Measurements from ENCODE around the gene ZNF83. TPM values are rescaled to one million over a fixed set of nuclear protein-coding genes. Genes with fewer than 3 reads are reported as not detected.
"Not testable (repeated sequence)": the region's sequence is repeated elsewhere in the genome, so short reads cannot be mapped to it uniquely, and the experiment has no call there.

ZNF83 gene
- 10 to 100 TPM; 28.7 to 31.2 TPM for total RNA-seq

- ChIA-PET POLR2A (interaction anchor here (1.0 kb wide), 1 partner anchor 21 kb away, joined by 4 read pairs; no protein-coding TSS in a partner anchor), CTCF (interaction anchor here (1.0 kb wide), 1 partner anchor 39 kb away, joined by 3 read pairs; no protein-coding TSS in a partner anchor)
- Mint-ChIP-seq H3K36me3 (peaks cover 11% of the 10 kb centered on the region), H3K27ac (peak within 1 kb of the TSS; percentile 93), H3K27me3 (no peaks in the 10 kb centered on the region), H3K4me3 (peak within 1 kb of the TSS; percentile 89), H3K4me1 (ENCODE audit: low read depth) (peaks cover 10% of the 10 kb centered on the region), H3K9me3 (peaks cover 25% of the 10 kb centered on the region)
- peak; percentile 96 for DNase-seq
- intact Hi-C loops (cut with micrococcal nuclease), result loop anchor here (1.0 to 5.0 kb wide), 6 partner anchors 37 to 371 kb away; partner anchors contain the start of genes ZNF611, ZNF701 and ZNF766
Measured at GRCh38 chr19:52637718-52638585, at the start of gene ZNF83. ZNF83 (minus strand) TSS chr19:52638355.

GRCh38 chr19:52687684-52688083, 49.5 kb upstream of the ZNF83 start:
- peaks cover 24% of the 10 kb centered on the region for H3K4me1 Mint-ChIP-seq (ENCODE audit: low read depth)
- H3K27me3 Mint-ChIP-seq, result no peaks in the 10 kb centered on the region
- POLR2A ChIA-PET, result interaction anchor here (0.6 kb wide), 1 partner anchor 53 kb away, joined by 3 read pairs; no protein-coding TSS in a partner anchor
- peaks cover 19% of the 10 kb centered on the region for H3K36me3 Mint-ChIP-seq
- no peak for DNase-seq
- H3K4me3 Mint-ChIP-seq, result no peak overlapping the region
- no peaks in the 10 kb centered on the region for H3K9me3 Mint-ChIP-seq
- CTCF ChIA-PET, result no interaction called here
- intact Hi-C loops (cut with micrococcal nuclease), result no loop called here
- no peak overlapping the region for H3K27ac Mint-ChIP-seq

DNA sequence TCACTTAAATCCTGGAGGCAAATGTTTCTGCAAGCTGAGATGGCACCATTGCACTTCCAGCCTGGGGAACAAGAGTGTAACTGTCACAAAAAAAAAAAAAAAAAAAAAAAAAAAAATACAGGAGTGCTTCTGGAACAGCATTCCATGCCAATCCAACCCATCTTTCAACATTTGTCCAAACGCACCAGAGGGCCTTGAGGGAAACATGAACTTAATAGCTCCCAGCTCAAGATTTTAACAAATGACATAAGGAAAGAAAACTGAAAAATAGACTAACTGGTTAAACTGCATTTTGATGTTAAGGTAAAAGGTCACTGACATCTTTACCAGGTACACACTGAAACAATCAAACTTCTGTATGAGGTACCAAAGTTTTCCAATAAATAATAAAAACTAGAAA, 47.7 kb upstream of the ZNF83 start:
- ChIA-PET CTCF (interaction anchor here (0.7 kb wide), 1 partner anchor 15 kb away, joined by 4 read pairs; no protein-coding TSS in a partner anchor), POLR2A (no interaction called here)
- Mint-ChIP-seq H3K4me1 (ENCODE audit: low read depth) (peaks cover 26% of the 10 kb centered on the region), H3K36me3 (peaks cover 23% of the 10 kb centered on the region), H3K4me3 (no peak overlapping the region), H3K27ac (no peak overlapping the region), H3K9me3 (no peaks in the 10 kb centered on the region), H3K27me3 (no peaks in the 10 kb centered on the region)
- no peak for DNase-seq
- intact Hi-C loops (cut with micrococcal nuclease), result no loop called here

GRCh38 chr19:52681216-52681615, 43.1 kb upstream of the ZNF83 start:
- H3K9me3 Mint-ChIP-seq; H3K4me3 Mint-ChIP-seq; POLR2A ChIA-PET; H3K27ac Mint-ChIP-seq; H3K4me1 Mint-ChIP-seq (ENCODE audit: low read depth); CTCF ChIA-PET; intact Hi-C loops (cut with micrococcal nuclease); DNase-seq; H3K27me3 Mint-ChIP-seq: not testable (repeated sequence)
- H3K36me3 Mint-ChIP-seq, result peaks cover 31% of the 10 kb centered on the region

DNA sequence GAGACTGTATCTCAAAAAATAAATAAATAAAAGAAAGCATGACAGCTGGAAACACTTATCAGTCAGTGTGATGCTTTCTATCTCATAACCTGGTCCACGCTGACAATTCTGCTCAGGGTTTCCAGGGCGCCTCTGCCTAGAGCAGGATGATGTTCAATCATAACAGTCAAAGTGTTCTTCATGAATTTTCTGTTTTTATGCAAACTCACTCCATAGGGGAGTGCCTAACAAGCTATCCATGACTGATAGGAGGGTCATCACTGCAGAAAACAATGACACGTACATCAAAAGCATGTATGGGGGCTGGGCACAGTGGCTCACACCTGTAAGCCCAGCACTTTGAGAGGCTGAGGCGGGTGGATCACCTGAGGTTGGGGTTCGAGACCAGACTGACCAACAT, 41.4 kb upstream of the ZNF83 start:
- CTCF ChIA-PET, result no interaction called here
- POLR2A ChIA-PET, result no interaction called here
- H3K36me3 Mint-ChIP-seq, result peaks cover 39% of the 10 kb centered on the region
- no peak overlapping the region for H3K27ac Mint-ChIP-seq
- H3K4me3 Mint-ChIP-seq, result no peak overlapping the region
- no peak for DNase-seq
- peaks cover 15% of the 10 kb centered on the region for H3K4me1 Mint-ChIP-seq (ENCODE audit: low read depth)
- intact Hi-C loops (cut with micrococcal nuclease), result no loop called here
- H3K27me3 Mint-ChIP-seq, result no peaks in the 10 kb centered on the region
- H3K9me3 Mint-ChIP-seq, result peaks cover 3% of the 10 kb centered on the region

DNA sequence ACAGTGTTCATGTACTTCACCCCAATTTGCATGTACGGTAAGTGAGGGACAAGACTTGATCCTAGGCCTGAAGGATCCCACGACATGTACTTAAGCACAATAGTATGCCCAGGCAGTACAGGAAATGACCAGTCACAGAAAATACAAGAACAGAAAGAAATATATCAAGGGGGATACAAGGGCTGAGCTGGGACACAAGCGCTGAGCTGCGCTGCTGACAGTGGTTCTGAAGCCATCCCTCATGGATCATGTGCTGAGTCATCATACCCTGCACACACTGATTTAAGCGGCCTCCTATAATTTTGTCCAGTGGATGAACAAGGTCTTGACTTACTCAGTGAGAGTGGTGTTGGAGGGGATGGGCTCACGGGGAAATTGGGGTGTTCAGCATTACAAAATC, 37.1 kb upstream of the ZNF83 start:
- peaks cover 18% of the 10 kb centered on the region for H3K4me1 Mint-ChIP-seq (ENCODE audit: low read depth)
- H3K27me3 Mint-ChIP-seq, result not testable (repeated sequence)

GRCh38 chr19:52673014-52673413, 34.9 kb upstream of the ZNF83 start:
- intact Hi-C loops (cut with micrococcal nuclease), result no loop called here

More for the DNA sequence above, 37.1 kb upstream of the ZNF83 start:
- H3K36me3 Mint-ChIP-seq, result peaks cover 41% of the 10 kb centered on the region
- POLR2A ChIA-PET; CTCF ChIA-PET; DNase-seq; H3K4me3 Mint-ChIP-seq; H3K9me3 Mint-ChIP-seq; H3K27ac Mint-ChIP-seq; intact Hi-C loops (cut with micrococcal nuclease): not testable (repeated sequence)

GRCh38 chr19:52670046-52670445, 31.9 kb upstream of the ZNF83 start:
- Mint-ChIP-seq H3K27me3 (no peaks in the 10 kb centered on the region), H3K4me3 (no peak overlapping the region), H3K27ac (no peak overlapping the region), H3K36me3 (peaks cover 34% of the 10 kb centered on the region), H3K9me3 (no peaks in the 10 kb centered on the region), H3K4me1 (ENCODE audit: low read depth) (peaks cover 19% of the 10 kb centered on the region)
- no peak for DNase-seq
- POLR2A ChIA-PET, result no interaction called here
- intact Hi-C loops (cut with micrococcal nuclease), result no loop called here
- CTCF ChIA-PET, result no interaction called here

More at GRCh38 chr19:52673014-52673413, 34.9 kb upstream of the ZNF83 start:
- peaks cover 19% of the 10 kb centered on the region for H3K4me1 Mint-ChIP-seq (ENCODE audit: low read depth)
- peaks cover 3% of the 10 kb centered on the region for H3K9me3 Mint-ChIP-seq
- CTCF ChIA-PET, result no interaction called here
- H3K27ac Mint-ChIP-seq, result no peak overlapping the region
- H3K27me3 Mint-ChIP-seq, result no peaks in the 10 kb centered on the region
- POLR2A ChIA-PET, result interaction anchor here (0.6 kb wide), 1 partner anchor 698 kb away, joined by 4 read pairs; no protein-coding TSS in a partner anchor
- H3K4me3 Mint-ChIP-seq, result no peak overlapping the region
- peaks cover 44% of the 10 kb centered on the region for H3K36me3 Mint-ChIP-seq
- no peak for DNase-seq

GRCh38 chr19:52669586-52669985, 31.4 kb upstream of the ZNF83 start:
- ChIA-PET POLR2A (no interaction called here), CTCF (no interaction called here)
- Mint-ChIP-seq H3K36me3 (peaks cover 32% of the 10 kb centered on the region), H3K27me3 (no peaks in the 10 kb centered on the region), H3K4me3 (no peak overlapping the region), H3K27ac (no peak overlapping the region), H3K4me1 (ENCODE audit: low read depth) (peaks cover 16% of the 10 kb centered on the region), H3K9me3 (no peaks in the 10 kb centered on the region)
- intact Hi-C loops (cut with micrococcal nuclease), result no loop called here
- no peak for DNase-seq

DNA sequence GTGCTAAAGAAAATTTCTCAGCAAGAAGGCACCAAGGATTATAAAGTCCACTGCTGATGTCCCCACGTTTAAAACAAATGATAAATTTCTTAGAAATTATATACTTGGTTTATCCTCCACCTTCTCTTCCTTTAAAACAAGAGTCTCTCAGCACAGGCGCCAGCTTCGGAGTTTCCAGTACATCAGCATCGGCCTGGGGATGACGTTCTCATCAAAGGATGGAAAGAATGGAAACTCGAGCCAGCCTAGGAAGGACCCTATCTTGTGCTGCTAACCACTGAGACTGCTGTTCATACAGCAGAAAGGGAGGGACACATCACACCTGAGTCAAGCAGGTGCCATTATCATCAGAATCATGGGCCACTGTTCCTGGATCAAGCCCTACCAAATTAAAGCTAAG, 29.8 kb upstream of the ZNF83 start:
- POLR2A ChIA-PET, result no interaction called here
- intact Hi-C loops (cut with micrococcal nuclease), result no loop called here
- Mint-ChIP-seq H3K4me1 (ENCODE audit: low read depth) (peaks cover 8% of the 10 kb centered on the region), H3K27ac (no peak overlapping the region), H3K27me3 (no peaks in the 10 kb centered on the region), H3K9me3 (no peaks in the 10 kb centered on the region), H3K4me3 (no peak overlapping the region), H3K36me3 (peaks cover 39% of the 10 kb centered on the region)
- CTCF ChIA-PET, result no interaction called here
- no peak for DNase-seq

DNA sequence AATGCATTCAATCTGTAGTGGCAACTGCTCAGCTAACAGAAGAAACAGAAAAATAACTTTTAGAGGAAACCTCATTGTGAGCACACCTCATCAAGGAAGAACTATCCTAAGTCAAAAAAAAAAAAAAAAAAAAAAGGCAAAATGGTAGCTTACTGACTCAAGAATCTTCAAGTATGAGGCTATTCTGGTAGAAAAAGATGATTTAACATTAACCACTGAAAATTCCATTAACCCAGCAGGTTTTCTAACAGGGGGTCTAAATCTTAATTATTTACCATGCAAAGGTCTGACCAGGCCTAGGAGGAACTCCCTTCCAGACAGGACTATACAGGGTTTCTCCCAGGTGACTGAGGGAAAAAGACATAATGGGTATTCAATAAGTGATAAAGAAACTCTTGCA, 28.4 kb upstream of the ZNF83 start:
- Mint-ChIP-seq H3K9me3 (no peaks in the 10 kb centered on the region), H3K27me3 (no peaks in the 10 kb centered on the region), H3K36me3 (peaks cover 43% of the 10 kb centered on the region), H3K27ac (no peak overlapping the region), H3K4me1 (ENCODE audit: low read depth) (peaks cover 16% of the 10 kb centered on the region), H3K4me3 (no peak overlapping the region)
- ChIA-PET POLR2A (no interaction called here), CTCF (no interaction called here)
- DNase-seq, result no peak
- intact Hi-C loops (cut with micrococcal nuclease), result no loop called here

- H3K4me3 Mint-ChIP-seq, result no peak overlapping the region
- H3K27ac Mint-ChIP-seq, result no peak overlapping the region
- CTCF ChIA-PET, result no interaction called here
- no peaks in the 10 kb centered on the region for H3K9me3 Mint-ChIP-seq
- H3K27me3 Mint-ChIP-seq, result no peaks in the 10 kb centered on the region
- peaks cover 18% of the 10 kb centered on the region for H3K4me1 Mint-ChIP-seq (ENCODE audit: low read depth)
- no peak for DNase-seq
- intact Hi-C loops (cut with micrococcal nuclease), result no loop called here
- peaks cover 44% of the 10 kb centered on the region for H3K36me3 Mint-ChIP-seq
- POLR2A ChIA-PET, result no interaction called here
Measured at GRCh38 chr19:52665529-52665928, 27.4 kb upstream of the ZNF83 start.

DNA sequence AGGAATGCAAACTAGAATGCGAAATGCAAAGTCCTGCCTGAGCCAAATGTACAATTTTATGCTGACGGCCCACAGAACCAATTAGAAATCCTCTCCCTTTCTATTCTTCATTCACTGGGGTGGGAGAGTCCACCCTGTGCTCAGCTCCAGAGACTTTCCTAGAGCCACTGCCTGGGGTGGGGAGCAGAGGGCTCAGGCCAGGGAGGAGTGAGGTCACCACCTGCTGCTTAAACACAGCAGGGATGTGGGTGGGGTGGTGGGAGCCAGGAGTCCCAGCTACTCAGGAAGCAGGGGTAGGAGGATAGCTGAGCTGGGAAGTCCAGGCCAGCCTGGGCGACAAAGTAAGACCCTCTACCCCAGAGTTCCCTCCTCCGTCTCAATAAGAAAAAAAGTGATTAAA, 26.9 kb upstream of the ZNF83 start:
- Mint-ChIP-seq H3K9me3 (no peaks in the 10 kb centered on the region), H3K27ac (no peak overlapping the region), H3K4me1 (ENCODE audit: low read depth) (peaks cover 17% of the 10 kb centered on the region), H3K27me3 (no peaks in the 10 kb centered on the region), H3K4me3 (no peak overlapping the region), H3K36me3 (peaks cover 46% of the 10 kb centered on the region)
- ChIA-PET POLR2A (no interaction called here), CTCF (no interaction called here)
- intact Hi-C loops (cut with micrococcal nuclease), result no loop called here
- no peak for DNase-seq

Data from activated CD4-positive, alpha-beta memory T cell treated with anti-CD3 and anti-CD28 coated beads for 36 hours (primary cell).